Measurements from ENCODE around the gene TEAD2.
A peak's percentile ranks its signal among the peaks of the same experiment; 100 is the strongest.

- 0 out of 2 replicates have a peak, but pooled peaks have one; percentile 22 for TF ChIP-seq POLR2A (IDR thresholded peaks at IDR 0.05; ENCODE audit: low read depth, low read length)
- TF ChIP-seq TAF1 (IDR thresholded peaks at IDR 0.05; ENCODE audit: low read depth, low read length), result no peak
Observed at GRCh38 chr19:49340865-49341718, 21.1 kb downstream of the TEAD2 start.

Data from GM12891 (cell line).